ENCODE measurements around the gene TMEM178B.
"Not testable (repeated sequence)": the region's sequence is repeated elsewhere in the genome, so short reads cannot be mapped to it uniquely, and the experiment has no call there.

The TMEM178B gene

GRCh38 chr7:141144921-141145629, 71.2 kb downstream of the TMEM178B start:
- no peak for DNase-seq

GRCh38 chr7:141145630-141145982, 71.7 kb downstream of the TMEM178B start:
- no peak for DNase-seq

GRCh38 chr7:141147482-141147881, 73.6 kb downstream of the TMEM178B start:
- no peak for DNase-seq

GRCh38 chr7:141150465-141150864, 76.6 kb downstream of the TMEM178B start:
- DNase-seq = no peak

- DNase-seq = no peak
These were observed 77.9 kb downstream of the TMEM178B start for GRCh38 chr7:141151746-141152145.

- no peak for DNase-seq
These were observed 79.4 kb downstream of the TMEM178B start for GRCh38 chr7:141153231-141153630.

- no peak for DNase-seq
These were observed 80.4 kb downstream of the TMEM178B start for GRCh38 chr7:141154131-141154732.

GRCh38 chr7:141156407-141156806, 82.5 kb downstream of the TMEM178B start:
- no peak for DNase-seq

- DNase-seq = no peak
These were observed 83.4 kb downstream of the TMEM178B start for GRCh38 chr7:141157138-141157765.

GRCh38 chr7:141158561-141158960, 84.7 kb downstream of the TMEM178B start:
- DNase-seq = no peak

- no peak for DNase-seq
These were observed 86.5 kb downstream of the TMEM178B start for GRCh38 chr7:141160246-141160860.

- no peak for DNase-seq
These were observed 88.0 kb downstream of the TMEM178B start for GRCh38 chr7:141161550-141162535.

- DNase-seq = no peak
These were observed 91.7 kb downstream of the TMEM178B start for GRCh38 chr7:141165521-141165920.

GRCh38 chr7:141166926-141167325, 93.1 kb downstream of the TMEM178B start:
- no peak for DNase-seq

GRCh38 chr7:141167381-141167964, 93.6 kb downstream of the TMEM178B start:
- DNase-seq = no peak

GRCh38 chr7:141169157-141169556, 95.3 kb downstream of the TMEM178B start:
- DNase-seq = not testable (repeated sequence)

GRCh38 chr7:141175728-141176127, 101.9 kb downstream of the TMEM178B start:
- DNase-seq = not testable (repeated sequence)

GRCh38 chr7:141177120-141177519, 103.3 kb downstream of the TMEM178B start:
- DNase-seq = peak; percentile 9

- no peak for DNase-seq
These were observed 104.7 kb downstream of the TMEM178B start for GRCh38 chr7:141178486-141179135.

- DNase-seq = no peak
These were observed 107.9 kb downstream of the TMEM178B start for GRCh38 chr7:141181812-141182211.

GRCh38 chr7:141184532-141185190, 110.8 kb downstream of the TMEM178B start:
- no peak for DNase-seq

Measured in CD4-positive, alpha-beta T cell treated with Interleukin-10 for 1 hour (primary cell).